Measurements from ENCODE around the gene CHCHD6. TPM values are rescaled to one million over a fixed set of nuclear protein-coding genes. Genes with fewer than 3 reads are reported as not detected.
A peak's percentile ranks its signal among the peaks of the same experiment; 100 is the strongest.

The CHCHD6 gene
- total RNA-seq, 1 experiment from 2014 or later, result 65.9 TPM

GRCh38 chr3:126952983-126953660 lies 249.1 kb downstream of the CHCHD6 start:
- DNase-seq (ENCODE audit: low read depth), result no peak
- in situ Hi-C loops (cut with HindIII; ENCODE audit: low pct_unique_long_range_greater_than_20kb, low sequenced_read_pairs), result no loop called here

- in situ Hi-C loops (cut with HindIII; ENCODE audit: low pct_unique_long_range_greater_than_20kb, low sequenced_read_pairs), result no loop called here
- DNase-seq (ENCODE audit: low read depth), result peak; percentile 60
These were observed 250.3 kb downstream of the CHCHD6 start for GRCh38 chr3:126954141-126954842.

- no peak for DNase-seq (ENCODE audit: low read depth)
- in situ Hi-C loops (cut with HindIII; ENCODE audit: low pct_unique_long_range_greater_than_20kb, low sequenced_read_pairs), result no loop called here
These were observed 251.2 kb downstream of the CHCHD6 start for GRCh38 chr3:126955004-126955790.

- in situ Hi-C loops (cut with HindIII; ENCODE audit: low pct_unique_long_range_greater_than_20kb, low sequenced_read_pairs), result no loop called here
- DNase-seq (ENCODE audit: low read depth), result no peak
These were observed 252.3 kb downstream of the CHCHD6 start for GRCh38 chr3:126956361-126956760.

- DNase-seq (ENCODE audit: low read depth), result no peak
- in situ Hi-C loops (cut with HindIII; ENCODE audit: low pct_unique_long_range_greater_than_20kb, low sequenced_read_pairs), result no loop called here
These were observed 253.0 kb downstream of the CHCHD6 start for GRCh38 chr3:126956866-126957650.

- DNase-seq (ENCODE audit: low read depth), result no peak
- in situ Hi-C loops (cut with HindIII; ENCODE audit: low pct_unique_long_range_greater_than_20kb, low sequenced_read_pairs), result no loop called here
These were observed 254.0 kb downstream of the CHCHD6 start for GRCh38 chr3:126957776-126958637.

GRCh38 chr3:126958638-126959085 lies 254.6 kb downstream of the CHCHD6 start:
- no peak for DNase-seq (ENCODE audit: low read depth)
- in situ Hi-C loops (cut with HindIII; ENCODE audit: low pct_unique_long_range_greater_than_20kb, low sequenced_read_pairs), result no loop called here

- DNase-seq (ENCODE audit: low read depth), result no peak
- in situ Hi-C loops (cut with HindIII; ENCODE audit: low pct_unique_long_range_greater_than_20kb, low sequenced_read_pairs), result no loop called here
These were observed 255.3 kb downstream of the CHCHD6 start for GRCh38 chr3:126959136-126959920.

- peak; percentile 26 for DNase-seq (ENCODE audit: low read depth)
- in situ Hi-C loops (cut with HindIII; ENCODE audit: low pct_unique_long_range_greater_than_20kb, low sequenced_read_pairs), result no loop called here
These were observed 256.0 kb downstream of the CHCHD6 start for GRCh38 chr3:126959921-126960603.

GRCh38 chr3:126960604-126960995 lies 256.6 kb downstream of the CHCHD6 start:
- no peak for DNase-seq (ENCODE audit: low read depth)
- in situ Hi-C loops (cut with HindIII; ENCODE audit: low pct_unique_long_range_greater_than_20kb, low sequenced_read_pairs), result no loop called here

GRCh38 chr3:126961191-126961790 lies 257.3 kb downstream of the CHCHD6 start:
- DNase-seq (ENCODE audit: low read depth), result peak; percentile 21
- in situ Hi-C loops (cut with HindIII; ENCODE audit: low pct_unique_long_range_greater_than_20kb, low sequenced_read_pairs), result no loop called here

GRCh38 chr3:126961791-126962461 lies 257.9 kb downstream of the CHCHD6 start:
- no peak for DNase-seq (ENCODE audit: low read depth)
- in situ Hi-C loops (cut with HindIII; ENCODE audit: low pct_unique_long_range_greater_than_20kb, low sequenced_read_pairs), result no loop called here

GRCh38 chr3:126962756-126963155 lies 258.7 kb downstream of the CHCHD6 start:
- no peak for DNase-seq (ENCODE audit: low read depth)
- in situ Hi-C loops (cut with HindIII; ENCODE audit: low pct_unique_long_range_greater_than_20kb, low sequenced_read_pairs), result no loop called here

- in situ Hi-C loops (cut with HindIII; ENCODE audit: low pct_unique_long_range_greater_than_20kb, low sequenced_read_pairs), result no loop called here
- no peak for DNase-seq (ENCODE audit: low read depth)
These were observed 259.5 kb downstream of the CHCHD6 start for GRCh38 chr3:126963261-126964190.

All from Caki2 (cell line).